Kidney (tissue), 22 donors: ENCODE measurements around the gene INHBA. TPM values are rescaled to one million over a fixed set of nuclear protein-coding genes. Genes with fewer than 3 reads are reported as not detected.
A peak's percentile ranks its signal among the peaks of the same experiment; 100 is the strongest.

ENCODE experiments used
- DNase-seq, 5 donors: peaks; one replicate each; pipeline ENCODE4 v3.0.0-alpha.2; 2013 to 2020
- FAIRE-seq: peaks from 2 replicates; lab custom pipeline; 2012; peaks lifted over from hg19 to GRCh38; lab: Jason Lieb, UNC
- H3K27ac ChIP-seq, 2 donors: one replicate each; pipeline ENCODE4 v1.7.0; 2013; ENCODE audit warnings: low read depth in 2 of 2, low read length in 2 of 2, inconsistent platforms in 1 of 2
- H3K27me3 ChIP-seq: one replicate; pipeline ENCODE4 v1.7.1; 2013; ENCODE audit warnings: low read length, inconsistent platforms; ENCODE audit not compliant: control insufficient read depth, insufficient read depth
- H3K36me3 ChIP-seq, 3 donors: one replicate each; pipeline versions ENCODE4 v1.7.0 to v1.7.1; 2013; ENCODE audit warnings: low read length in 3 of 3, control low read depth in 1 of 3, inconsistent platforms in 1 of 3; ENCODE audit not compliant: insufficient read depth in 3 of 3, control insufficient read depth in 2 of 3
- H3K4me1 ChIP-seq, 3 donors: one replicate each; pipeline versions ENCODE4 v1.7.0 to v1.7.1; 2013; ENCODE audit warnings: low read length in 3 of 3, inconsistent platforms in 1 of 3, low read depth in 1 of 3; ENCODE audit not compliant: control insufficient read depth in 2 of 3, insufficient read depth in 2 of 3
- H3K4me3 ChIP-seq, 3 donors: one replicate each; pipeline versions ENCODE4 v1.7.0 to v1.8.1; 2013; ENCODE audit warnings: low read length in 3 of 3, control low read depth in 1 of 3, inconsistent platforms in 1 of 3
- H3K9ac ChIP-seq, 3 donors: one replicate each; pipeline versions ENCODE4 v1.7.0 to v1.7.1; 2013; ENCODE audit warnings: low read length in 3 of 3, control low read depth in 1 of 3, inconsistent platforms in 1 of 3
- H3K9me3 ChIP-seq, 3 donors: one replicate each; pipeline versions ENCODE4 v1.7.0 to v1.7.1; 2013; ENCODE audit warnings: low read length in 3 of 3, control low read depth in 1 of 3, inconsistent platforms in 1 of 3; ENCODE audit not compliant: control insufficient read depth in 2 of 3, insufficient read depth in 1 of 3
- CTCF ChIP-seq: IDR thresholded peaks from 3 replicates; pipeline ENCODE4 v1.5.1; 2012; ENCODE audit warnings: mild to moderate bottlenecking, moderate library complexity, borderline replicate concordance; ENCODE audit not compliant: insufficient read depth; ENCODE audit errors: extremely low read depth
- intact Hi-C: fragments of 100-400 bp; cut with DNase I; formaldehyde crosslinking; loops from one replicate; pipeline ENCODE4 v1.11.1; 2022
- long read RNA-seq, 10 donors: library from polyadenylated mRNA in 1 of 10; unstranded in 1 of 10; transcript quantifications; one replicate each; pipeline ENCODE4 v2.0.0 and lab custom pipeline, GENCODE V29; 2021 to 2026
- polyA plus RNA-seq: library from polyadenylated mRNA; stranded (reverse); fragments of 350-450 nt; fragmentation: Illumina TruSeq; extraction: RNeasy Lipid Tissue Mini Kit (QIAGEN cat#74804); gene quantifications from one replicate; pipeline ENCODE4 v1.2.3, GENCODE V29; 2014; ENCODE audit warnings: low read depth, low replicate concordance; ENCODE audit not compliant: insufficient read depth
- total RNA-seq: library from RNA; stranded (reverse); fragmentation: NEBNext Ultra II Directional; extraction: Animal tissue kit (Norgen Biotek cat#: 25700); gene quantifications from one replicate; pipeline ENCODE4 v1.2.1, GENCODE V29; 2021
- donor health status: control.
- donor health status: control.
- donor health status: control.
- donor health status: control.
- donor health status: control.
- donor health status: DM: yes; HTN: yes; CAD: no.
- donor health status: Normal renal cell carcinoma (clear cell type).

Gene INHBA
- total RNA-seq: 5.9 TPM
- 0.49 TPM for polyA plus RNA-seq
- long read RNA-seq, donor 1, partial matches to known transcripts: 0 of 1 reads
- long read RNA-seq, donor 1, other reads (novel, unspliced or antisense): 0 of 1 reads
- long read RNA-seq, donor 2, partial matches to known transcripts: 0 of 2 reads
- long read RNA-seq, donor 2, other reads (novel, unspliced or antisense): 0 of 2 reads
- long read RNA-seq, donor 3, partial matches to known transcripts: 0 of 1 reads
- long read RNA-seq, donor 3, other reads (novel, unspliced or antisense): 0 of 1 reads
- long read RNA-seq, donor 4, partial matches to known transcripts: 0 of 1 reads
- long read RNA-seq, donor 4, other reads (novel, unspliced or antisense): 0 of 1 reads
- long read RNA-seq, donor 5: 0 reads
- long read RNA-seq, donor 6, partial matches to known transcripts: 0 of 1 reads
- long read RNA-seq, donor 6, other reads (novel, unspliced or antisense): 0 of 1 reads
- long read RNA-seq, donor 7, full-length matches to known transcripts: 5 of 8 reads
- long read RNA-seq, donor 7, partial matches to known transcripts: 1 of 8 reads
- long read RNA-seq, donor 7, other reads (novel, unspliced or antisense): 2 of 8 reads
- long read RNA-seq, donor 8, partial matches to known transcripts: 0 of 2 reads
- long read RNA-seq, donor 8, other reads (novel, unspliced or antisense): 0 of 2 reads
- long read RNA-seq, donor 9, full-length matches to known transcripts: 1 of 1 reads
- long read RNA-seq, donor 9, partial matches to known transcripts: 0 of 1 reads
- long read RNA-seq, donor 9, other reads (novel, unspliced or antisense): 0 of 1 reads
- long read RNA-seq, donor 10, full-length matches to known transcripts: 2 of 2 reads
- long read RNA-seq, donor 10, partial matches to known transcripts: 0 of 2 reads
- long read RNA-seq, donor 10, other reads (novel, unspliced or antisense): 0 of 2 reads

- TF ChIP-seq CTCF: no peak
- Histone ChIP-seq H3K4me3 (no peak within 1 kb of the TSS), H3K27ac (no peak within 1 kb of the TSS), H3K4me1 (peaks cover 3 to 15% (median 7%) of the 10 kb centered on the region in 3 donors), H3K27me3 (peaks cover 3% of the 10 kb centered on the region), H3K9me3 (no peaks in the 10 kb centered on the region), H3K36me3 (no peaks in the 10 kb centered on the region), H3K9ac (no peak within 1 kb of the TSS)
- DNase-seq (peak in 1 of 5 donors; percentile 45), FAIRE-seq (no peak)
- intact Hi-C loops: no loop called here
Observed at GRCh38 chr7:41702635-41703371, at the start of gene INHBA. INHBA (minus strand) TSS chr7:41703090; CDS start chr7:41700374, 2,716 bp downstream.

GRCh38 chr7:41752615-41753014 is 49.7 kb upstream of the INHBA start:
- intact Hi-C loops: no loop called here
- TF ChIP-seq CTCF: no peak
- DNase-seq (no peak), FAIRE-seq (no peak)
- Histone ChIP-seq H3K36me3 (no peaks in the 10 kb centered on the region), H3K4me1 (no peaks in the 10 kb centered on the region), H3K9me3 (peaks cover 0 to 13% (median 0%) of the 10 kb centered on the region in 3 donors), H3K4me3 (no peak overlapping the region), H3K27me3 (no peaks in the 10 kb centered on the region), H3K27ac (no peak overlapping the region), H3K9ac (no peak overlapping the region)

DNA sequence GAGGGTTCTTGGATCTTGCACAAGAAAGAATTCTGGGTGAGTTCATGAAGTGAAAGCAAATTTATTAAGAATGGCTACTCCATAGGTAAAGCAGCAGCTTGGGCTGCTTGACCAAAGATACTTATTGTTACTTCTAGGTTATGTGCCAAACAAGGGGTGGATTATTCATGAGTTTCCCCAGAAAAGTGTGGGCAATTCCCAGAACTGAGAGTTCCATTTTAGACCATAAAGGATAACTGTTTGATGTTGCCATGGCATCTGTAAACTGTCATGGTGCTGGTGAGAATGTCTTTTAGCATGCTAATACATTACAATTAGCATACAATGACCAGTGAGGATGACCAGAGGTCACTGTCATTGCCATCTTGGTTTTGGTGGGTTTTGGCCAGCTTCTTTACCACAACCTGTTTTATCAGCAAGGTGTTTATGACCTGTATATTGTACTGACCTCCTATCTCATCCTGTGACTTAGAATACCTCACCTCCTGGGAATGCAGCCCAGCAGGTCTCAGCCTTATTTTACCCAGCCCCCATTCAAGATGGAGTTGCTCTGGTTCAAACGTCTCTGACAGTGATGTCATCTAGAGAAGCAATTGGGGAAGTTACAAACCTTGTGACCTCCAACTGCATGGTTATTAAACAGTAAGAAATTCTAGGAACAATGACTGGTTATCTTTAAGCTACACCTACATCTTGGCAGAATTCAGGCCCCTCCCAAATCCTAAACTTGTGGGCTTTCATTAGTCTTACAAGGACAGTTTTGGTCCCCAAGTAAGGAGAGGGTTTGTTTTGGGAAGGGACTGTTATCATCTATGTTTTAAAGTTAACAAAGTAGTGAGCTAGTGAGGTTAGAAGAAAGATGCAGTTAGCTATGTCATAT is 48.0 kb upstream of the INHBA start:
- intact Hi-C loops: no loop called here
- no peak for FAIRE-seq
- no peak overlapping the region for H3K27ac ChIP-seq
- H3K9ac ChIP-seq: no peak overlapping the region
- H3K9me3 ChIP-seq: peaks cover 0 to 12% (median 0%) of the 10 kb centered on the region in 3 donors
- no peaks in the 10 kb centered on the region for H3K27me3 ChIP-seq
- no peaks in the 10 kb centered on the region for H3K36me3 ChIP-seq
- H3K4me3 ChIP-seq: no peak overlapping the region
- TF ChIP-seq CTCF: no peak
- H3K4me1 ChIP-seq: no peaks in the 10 kb centered on the region
- no peak for DNase-seq
